IMR-90 (cell line): ENCODE results near the gene UBE2V1. TPM values are rescaled to one million over a fixed set of nuclear protein-coding genes. Genes with fewer than 3 reads are reported as not detected.

Source experiments
- ATAC-seq: fragments of 200-7000 bp; cut with Tn5 transposase; 2 replicates; pipeline ENCODE4 v1.9.1; 2020; ENCODE audit warnings: low read depth, mild to moderate bottlenecking, moderate library complexity
- BruUV-seq: library from RNA; stranded (reverse); fragments of 400-500 nt; replicated peaks from 2 replicates; lab custom pipeline; 2021; lab: Mats Ljungman, UMichigan
- CTCF ChIA-PET: fragments of 300-600 bp; formaldehyde crosslinking; extraction: SDS; loops from one replicate; lab custom pipeline; 2021; ENCODE audit warnings: antibody characterized with exemption; lab: Yijun Ruan, JAX
- POLR2A ChIA-PET: fragments of 300-600 bp; sonication (Branson Sonifier 250); formaldehyde crosslinking; loops from one replicate; lab custom pipeline; 2022; ENCODE audit warnings: antibody characterized with exemption; ENCODE audit not compliant: unreplicated experiment; lab: Charles Lee
- DNase-seq: peaks from one replicate; pipeline ENCODE4 v3.0.0; 2013
- H2AFZ ChIP-seq: replicated peaks from 2 replicates; pipeline ENCODE3; 2013; ENCODE audit warnings: low read length, mild to moderate bottlenecking; ENCODE audit not compliant: poor library complexity
- H2AK5ac ChIP-seq: 2 replicates; pipeline ENCODE4 v1.6.1; 2013; ENCODE audit warnings: low read depth, low read length, inconsistent platforms
- H2AK9ac ChIP-seq: replicated peaks from 2 replicates; pipeline ENCODE3; 2013; ENCODE audit warnings: mild to moderate bottlenecking, low read depth, low read length, moderate library complexity; ENCODE audit not compliant: poor library complexity
- H2BK120ac ChIP-seq: 2 replicates; pipeline ENCODE4 v1.6.1; 2013; ENCODE audit warnings: low read depth, low read length, inconsistent platforms
- H2BK15ac ChIP-seq: 3 replicates; pipeline ENCODE4 v1.6.1; 2013; ENCODE audit warnings: low read depth, low read length, inconsistent platforms
- H2BK20ac ChIP-seq: 2 replicates; pipeline ENCODE4 v1.6.1; 2013; ENCODE audit warnings: low read depth, mild to moderate bottlenecking, inconsistent platforms, low read length, moderate library complexity
- H2BK5ac ChIP-seq: 2 replicates; pipeline ENCODE4 v1.6.1; 2013; ENCODE audit warnings: mild to moderate bottlenecking, low read depth, low read length, inconsistent platforms; ENCODE audit not compliant: poor library complexity, severe bottlenecking
- H3K14ac ChIP-seq: replicated peaks from 2 replicates; pipeline ENCODE4 v1.6.1; 2013; ENCODE audit warnings: low read depth, low read length, inconsistent platforms
- H3K18ac ChIP-seq: 2 replicates; pipeline ENCODE4 v1.6.1; 2013; ENCODE audit warnings: low read depth, low read length, control low read depth
- H3K23ac ChIP-seq: 2 replicates; pipeline ENCODE4 v1.6.1; 2013; ENCODE audit warnings: low read depth, low read length, inconsistent platforms
- H3K27ac ChIP-seq: 2 replicates; pipeline ENCODE4 v1.5.1; 2013; ENCODE audit warnings: mild to moderate bottlenecking, control low read depth, low read length; ENCODE audit not compliant: insufficient read depth
- H3K27me3 ChIP-seq: 2 replicates; pipeline ENCODE4 v1.6.1; 2013; ENCODE audit warnings: low read length; ENCODE audit not compliant: control insufficient read depth, insufficient read depth
- H3K36me3 ChIP-seq: 2 replicates; pipeline ENCODE4 v1.6.1; 2013; ENCODE audit warnings: low read length, mixed read lengths; ENCODE audit not compliant: control insufficient read depth, insufficient read depth
- H3K4ac ChIP-seq: 2 replicates; pipeline ENCODE4 v1.6.1; 2013; ENCODE audit warnings: low read depth, low read length, inconsistent platforms
- H3K4me1 ChIP-seq: 2 replicates; pipeline ENCODE4 v1.6.1; 2013; ENCODE audit warnings: low read length, mixed read lengths; ENCODE audit not compliant: control insufficient read depth, insufficient read depth
- H3K4me2 ChIP-seq: 2 replicates; pipeline ENCODE4 v1.6.1; 2013; ENCODE audit warnings: low read depth, mild to moderate bottlenecking, control low read depth, low read length, moderate library complexity
- H3K4me3 ChIP-seq: 2 replicates; pipeline ENCODE4 v1.5.1; 2013; ENCODE audit warnings: low read depth, mild to moderate bottlenecking, control low read depth, low read length, moderate library complexity; ENCODE audit not compliant: insufficient read depth
- H3K56ac ChIP-seq: 2 replicates; pipeline ENCODE4 v1.6.1; 2013; ENCODE audit warnings: low read length, inconsistent platforms; ENCODE audit not compliant: insufficient read depth; ENCODE audit errors: extremely low read depth
- H3K79me1 ChIP-seq, 2 experiments: 2 replicates each; pipeline ENCODE4 v1.6.1; 2013; ENCODE audit warnings: low read length in 2 of 2, inconsistent platforms in 1 of 2, low read depth in 1 of 2
- H3K9ac ChIP-seq: 2 replicates; pipeline ENCODE4 v1.6.1; 2013; ENCODE audit warnings: low read depth, low read length, control low read depth
- H3K9me1 ChIP-seq: 2 replicates; pipeline ENCODE4 v1.6.1; 2013; ENCODE audit warnings: low read length, inconsistent platforms; ENCODE audit not compliant: insufficient read depth
- H3K9me3 ChIP-seq: 2 replicates; pipeline ENCODE4 v1.6.1; 2013; ENCODE audit warnings: low read length; ENCODE audit not compliant: control insufficient read depth, insufficient read depth
- H4K20me1 ChIP-seq: 2 replicates; pipeline ENCODE4 v1.6.1; 2013; ENCODE audit warnings: low read length, inconsistent platforms; ENCODE audit not compliant: insufficient read depth
- H4K5ac ChIP-seq: 2 replicates; pipeline ENCODE4 v1.6.1; 2013; ENCODE audit warnings: mild to moderate bottlenecking, low read depth, low read length, control low read depth
- H4K8ac ChIP-seq, 2 experiments: 2 replicates each; pipeline ENCODE4 v1.6.1; 2013; ENCODE audit warnings: low read depth in 2 of 2, low read length in 2 of 2, control low read depth in 1 of 2, inconsistent platforms in 1 of 2
- H4K91ac ChIP-seq: 2 replicates; pipeline ENCODE4 v1.6.1; 2013; ENCODE audit warnings: low read depth, low read length, inconsistent platforms; ENCODE audit not compliant: insufficient read depth
- CTCF ChIP-seq: conservative IDR thresholded peaks from 2 replicates; pipeline ENCODE4 v1.5.1; 2012; ENCODE audit warnings: mild to moderate bottlenecking, low read depth, low read length, improper control_type of control experiment
- ELK1 ChIP-seq: fragments of 150-350 bp; IDR thresholded peaks from 2 replicates; pipeline ENCODE4 v1.6.1; 2016; ENCODE audit warnings: low read depth, mild to moderate bottlenecking, low read length, moderate library complexity, borderline replicate concordance
- FOS ChIP-seq: fragments of 150-350 bp; IDR thresholded peaks from 2 replicates; pipeline ENCODE4 v1.6.1; 2016; ENCODE audit warnings: low read depth, low read length
- MAFK ChIP-seq: IDR thresholded peaks from 2 replicates; pipeline ENCODE4 v1.6.1; 2012; ENCODE audit warnings: low read depth, low read length, improper control_type of control experiment
- MAZ ChIP-seq: IDR thresholded peaks from 2 replicates; pipeline ENCODE4 v1.6.1; 2012; ENCODE audit warnings: low read depth, mild to moderate bottlenecking, low read length, improper control_type of control experiment, moderate library complexity, borderline replicate concordance
- POLR2A ChIP-seq: IDR thresholded peaks from 2 replicates; pipeline ENCODE4 v1.6.1; 2012; ENCODE audit warnings: mild to moderate bottlenecking, low read depth, low read length
- RCOR1 ChIP-seq: IDR thresholded peaks from 2 replicates; pipeline ENCODE4 v1.6.1; 2012; ENCODE audit warnings: mild to moderate bottlenecking, low read length, improper control_type of control experiment; ENCODE audit not compliant: insufficient replicate concordance
- SMC3 ChIP-seq: fragments of 150-350 bp; IDR thresholded peaks from 2 replicates; pipeline ENCODE4 v1.6.1; 2016; ENCODE audit warnings: low read depth, mild to moderate bottlenecking, antibody characterized with exemption, low read length, moderate library complexity
- WGBS, 2 experiments: methylation state at CpG; one replicate each; pipeline versions ENCODE4 v1.1.5 to v1.1.7; 2013; ENCODE audit warnings: missing lambda C conversion rate in 2 of 2; ENCODE audit not compliant: insufficient read length in 1 of 2; ENCODE audit errors: extremely low coverage in 2 of 2; 5-methylcytosine and 5-hydroxymethylcytosine counted together
- dilution Hi-C: fragments of 300-500 bp; cut with HindIII; formaldehyde crosslinking; loops from one replicate; pipeline ENCODE4 v1.14.3; 2018; ENCODE audit warnings: low sequenced_read_pairs; ENCODE audit not compliant: unreplicated experiment
- in situ Hi-C: fragments of 300-500 bp; cut with MboI; formaldehyde crosslinking; loops from 3 replicates; pipeline ENCODE4 v1.14.3; 2019; ENCODE audit warnings: low sequenced_read_pairs, inconsistent platforms, mixed read lengths
- intact Hi-C: fragments of 100-400 bp; cut with micrococcal nuclease; formaldehyde crosslinking; loops from 2 replicates; pipeline ENCODE4 v1.10.0; 2022
- polyA plus RNA-seq, 3 experiments: library from polyadenylated mRNA; depleted of rRNA; stranded (reverse); fragments of >200 nt; gene quantifications; 2 replicates each; pipeline ENCODE4 v1.2.3, GENCODE V29; 2012; ENCODE audit warnings: low replicate concordance in 1 of 3
- total RNA-seq: library from RNA; depleted of rRNA; stranded (reverse); fragments of >200 nt; gene quantifications from 2 replicates; pipeline ENCODE4 v1.2.3, GENCODE V29; 2012

Gene UBE2V1
- total and polyA plus RNA-seq, 2 of the 4 experiments (the other 2 are of a cell fraction) = 20.1 to 138 TPM

DNA sequence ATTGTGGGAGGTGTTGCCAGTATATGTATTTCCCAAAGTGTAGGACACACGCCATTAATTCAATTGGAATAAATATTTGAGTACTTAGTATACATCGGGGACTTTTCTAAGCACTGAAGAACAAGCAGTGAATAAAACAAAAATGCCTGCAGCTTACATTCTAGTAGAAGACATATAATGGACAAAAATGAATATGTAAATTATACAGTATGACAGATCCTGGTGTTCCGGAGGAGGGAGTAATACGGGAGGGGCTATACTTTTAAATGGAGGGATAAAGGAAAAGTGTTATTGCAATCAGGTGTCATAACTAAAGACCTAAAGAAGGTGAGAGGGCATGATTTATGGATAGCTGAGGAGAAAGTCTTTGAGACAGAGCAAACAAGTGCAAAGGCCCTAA is 15.1 kb downstream of the UBE2V1 start:
- Histone ChIP-seq H2BK20ac (no peak overlapping the region), H3K79me1 (peaks cover 15 to 86% of the 10 kb centered on the region in 2 experiments), H3K18ac (no peak overlapping the region), H2AFZ (no peak overlapping the region), H3K27ac (no peak overlapping the region), H4K20me1 (peaks cover 88% of the 10 kb centered on the region), H3K4me3 (no peak overlapping the region), H3K27me3 (no peaks in the 10 kb centered on the region), H3K9me1 (peaks cover 39% of the 10 kb centered on the region), H3K23ac (0 out of 2 replicates have a peak overlapping the region, but pooled peaks have one; percentile 48), H3K56ac (no peak overlapping the region), H3K9ac (no peak overlapping the region), H2BK5ac (no peak overlapping the region), H3K14ac (no peak overlapping the region), H3K36me3 (peaks cover 23% of the 10 kb centered on the region), H4K5ac (no peak overlapping the region), H3K4me1 (peaks cover 27% of the 10 kb centered on the region), H3K4ac (no peak overlapping the region), H4K8ac (no peak overlapping the region), H2BK120ac (no peak overlapping the region), H3K9me3 (no peaks in the 10 kb centered on the region), H3K4me2 (no peak overlapping the region), H4K91ac (no peak overlapping the region), H2BK15ac (no peak overlapping the region), H2AK5ac (no peak overlapping the region), H2AK9ac (no peak overlapping the region)
- no peak for TF ChIP-seq MAFK
- TF ChIP-seq MAZ = no peak
- TF ChIP-seq POLR2A = no peak
- TF ChIP-seq ELK1 = no peak
- TF ChIP-seq RCOR1 = no peak
- no peak for TF ChIP-seq FOS
- no peak for TF ChIP-seq SMC3
- no peak for TF ChIP-seq CTCF
- in situ Hi-C loops = loop anchor here (25.0 kb wide), 1 partner anchor 486 kb away; no protein-coding TSS in a partner anchor
- BruUV-seq = no TSS peak
- CTCF ChIA-PET = interaction anchor here (1.3 kb wide), 1 partner anchor 14 kb away, joined by 3 read pairs; no protein-coding TSS in a partner anchor
- intact Hi-C loops = no loop called here
- dilution Hi-C loops = no loop called here
- POLR2A ChIA-PET = no interaction called here
- no peak for ATAC-seq
- WGBS, 2 experiments = 80% methylated on average over 1 of the region's 4 CpGs; no CpG with 5 or more reads in 1 of the 2 experiments
- DNase-seq = no peak
